H9 (cell line): Measurements from ENCODE around the gene PRTG. TPM values are rescaled to one million over a fixed set of nuclear protein-coding genes. Genes with fewer than 3 reads are reported as not detected.

ENCODE experiments used
- DNase-seq: peaks from one replicate; pipeline ENCODE4 v3.0.0-alpha.2; 2017
- H2AFZ ChIP-seq: one replicate; pipeline ENCODE4 v1.6.1; 2013; ENCODE audit warnings: mild to moderate bottlenecking, low read length, control low read depth, moderate library complexity
- H2AK5ac ChIP-seq: 2 replicates; pipeline ENCODE4 v1.6.1; 2013; ENCODE audit warnings: low read length, control low read depth, mixed read lengths; ENCODE audit not compliant: insufficient read length
- H2BK120ac ChIP-seq: one replicate; pipeline ENCODE4 v1.6.1; 2013; ENCODE audit warnings: low read depth, mild to moderate bottlenecking, low read length, control low read depth, inconsistent platforms; ENCODE audit not compliant: poor library complexity, severe bottlenecking
- H2BK12ac ChIP-seq: 2 replicates; pipeline ENCODE4 v1.6.1; 2013; ENCODE audit warnings: low read length, control low read depth, mixed read lengths, low read depth; ENCODE audit not compliant: insufficient read length
- H2BK15ac ChIP-seq: 2 replicates; pipeline ENCODE4 v1.6.1; 2013; ENCODE audit warnings: low read depth, low read length, control low read depth
- H2BK20ac ChIP-seq: one replicate; pipeline ENCODE4 v1.6.1; 2013; ENCODE audit warnings: low read depth, mild to moderate bottlenecking, low read length, control low read depth, inconsistent platforms; ENCODE audit not compliant: poor library complexity, severe bottlenecking
- H2BK5ac ChIP-seq: 2 replicates; pipeline ENCODE4 v1.6.1; 2013; ENCODE audit warnings: low read length, control low read depth, mixed read lengths; ENCODE audit not compliant: insufficient read length
- H3K14ac ChIP-seq: 2 replicates; pipeline ENCODE4 v1.6.1; 2013; ENCODE audit warnings: low read length, control low read depth; ENCODE audit not compliant: insufficient read depth
- H3K18ac ChIP-seq: 2 replicates; pipeline ENCODE4 v1.6.1; 2013; ENCODE audit warnings: low read depth, mild to moderate bottlenecking, mixed read lengths, low read length, control low read depth; ENCODE audit not compliant: insufficient read length
- H3K23ac ChIP-seq: 2 replicates; pipeline ENCODE4 v1.6.1; 2013; ENCODE audit warnings: low read length, control low read depth, mixed read lengths, low read depth; ENCODE audit not compliant: insufficient read length
- H3K23me2 ChIP-seq: 2 replicates; pipeline ENCODE4 v1.6.1; 2013; ENCODE audit warnings: low read depth, mild to moderate bottlenecking, mixed read lengths, low read length, control low read depth; ENCODE audit not compliant: insufficient read length, poor library complexity, severe bottlenecking
- H3K27ac ChIP-seq: 2 replicates; pipeline ENCODE4 v1.5.1; 2013; ENCODE audit warnings: low read length, control low read depth, mixed read lengths, low read depth; ENCODE audit not compliant: insufficient read length
- H3K27me3 ChIP-seq: 2 replicates; pipeline ENCODE4 v1.6.1; 2013; ENCODE audit warnings: low read length, control low read depth, inconsistent platforms; ENCODE audit not compliant: insufficient read depth
- H3K4ac ChIP-seq: 2 replicates; pipeline ENCODE4 v1.6.1; 2013; ENCODE audit warnings: low read depth, mild to moderate bottlenecking, control low read depth, inconsistent platforms, low read length, moderate library complexity
- H3K4me1 ChIP-seq: 2 replicates; pipeline ENCODE4 v1.6.1; 2013; ENCODE audit warnings: low read length, control low read depth, inconsistent platforms; ENCODE audit not compliant: insufficient read depth
- H3K4me2 ChIP-seq: 2 replicates; pipeline ENCODE4 v1.6.1; 2013; ENCODE audit warnings: low read length, control low read depth, mixed read lengths; ENCODE audit not compliant: insufficient read length, insufficient read depth
- H3K56ac ChIP-seq: 2 replicates; pipeline ENCODE4 v1.6.1; 2013; ENCODE audit warnings: low read depth, mild to moderate bottlenecking, mixed read lengths, low read length, control low read depth; ENCODE audit not compliant: insufficient read length
- H3K79me1 ChIP-seq: 2 replicates; pipeline ENCODE4 v1.6.1; 2013; ENCODE audit warnings: low read depth, mild to moderate bottlenecking, moderate library complexity, low read length, control low read depth, inconsistent platforms; ENCODE audit not compliant: insufficient read depth, poor library complexity, severe bottlenecking
- H3K79me2 ChIP-seq: 2 replicates; pipeline ENCODE4 v1.6.1; 2013; ENCODE audit warnings: low read length, control low read depth, inconsistent platforms; ENCODE audit not compliant: insufficient read depth
- H3K9ac ChIP-seq: 2 replicates; pipeline ENCODE4 v1.6.1; 2013; ENCODE audit warnings: low read length, control low read depth, mixed read lengths; ENCODE audit not compliant: insufficient read length; ENCODE audit errors: extremely low read depth
- H3K9me3 ChIP-seq: one replicate; pipeline ENCODE4 v1.6.1; 2013; ENCODE audit warnings: low read depth, low read length, inconsistent platforms; ENCODE audit not compliant: control insufficient read depth
- H3T11ph ChIP-seq: one replicate; pipeline ENCODE4 v1.6.1; 2013; ENCODE audit warnings: mild to moderate bottlenecking, low read length, control low read depth, inconsistent platforms
- H4K20me1 ChIP-seq: one replicate; pipeline ENCODE4 v1.6.1; 2013; ENCODE audit not compliant: control insufficient read depth, insufficient read length, insufficient read depth
- H4K5ac ChIP-seq: 2 replicates; pipeline ENCODE4 v1.6.1; 2013; ENCODE audit warnings: low read depth, mild to moderate bottlenecking, mixed read lengths, low read length, control low read depth; ENCODE audit not compliant: insufficient read length
- H4K8ac ChIP-seq: replicated peaks from 2 replicates; pipeline ENCODE4 v1.6.1; 2013; ENCODE audit warnings: low read length, control low read depth, mixed read lengths, low read depth; ENCODE audit not compliant: insufficient read length
- H4K91ac ChIP-seq: 2 replicates; pipeline ENCODE4 v1.6.1; 2013; ENCODE audit warnings: low read depth, mild to moderate bottlenecking, moderate library complexity, mixed read lengths, low read length, control low read depth; ENCODE audit not compliant: insufficient read length
- H3K27ac Mint-ChIP-seq, 3 experiments: 2 replicates in 2 of 3; 3 replicates in 1 of 3; pipeline ENCODE4 v1.8.0; 2020 to 2021; ENCODE audit warnings: mixed read lengths in 3 of 3, mild to moderate bottlenecking in 1 of 3, moderate library complexity in 1 of 3
- H3K27me3 Mint-ChIP-seq: 2 replicates; pipeline ENCODE4 v1.8.0; 2021; ENCODE audit warnings: low read depth, mild to moderate bottlenecking, moderate library complexity, mixed read lengths
- H3K36me3 Mint-ChIP-seq, 3 experiments: 2 replicates in 2 of 3; 3 replicates in 1 of 3; pipeline ENCODE4 v1.8.0; 2020 to 2021; ENCODE audit warnings: low read depth in 3 of 3, mixed read lengths in 3 of 3; ENCODE audit not compliant: insufficient read depth in 1 of 3
- H3K4me1 Mint-ChIP-seq, 2 experiments: 2 replicates each; pipeline ENCODE4 v1.8.0; 2020; ENCODE audit warnings: mixed read lengths in 2 of 2
- H3K4me3 Mint-ChIP-seq, 2 experiments: 2 replicates in 1 of 2; 3 replicates in 1 of 2; pipeline ENCODE4 v1.8.0; 2020 to 2021; ENCODE audit warnings: mild to moderate bottlenecking in 2 of 2, mixed read lengths in 2 of 2, moderate library complexity in 1 of 2
- H3K9me3 Mint-ChIP-seq, 2 experiments: 2 replicates in 1 of 2; 3 replicates in 1 of 2; pipeline ENCODE4 v1.8.0; 2020; ENCODE audit warnings: mild to moderate bottlenecking in 2 of 2, mixed read lengths in 2 of 2, moderate library complexity in 1 of 2
- WGBS: extraction: QIAGEN DNeasy Blood & Tissue Kit; methylation state at CpG from one replicate; pipeline ENCODE4 v1.1.7; 2013; ENCODE audit warnings: missing lambda C conversion rate, low lambda C conversion rate, mixed read lengths; ENCODE audit not compliant: insufficient read length; ENCODE audit errors: extremely low coverage; 5-methylcytosine and 5-hydroxymethylcytosine counted together
- total RNA-seq: library from RNA; stranded (reverse); gene quantifications from 2 replicates; pipeline ENCODE4 v1.2.1, GENCODE V29; 2021
- TF ChIP-seq, protein P1 (sequence below): fragments of 200-600 bp; sonication (generic); conservative IDR thresholded peaks from 3 replicates; pipeline ENCODE4 v1.8.0; 2021; ENCODE audit warnings: antibody characterized with exemption, mild to moderate bottlenecking

Gene PRTG
- total RNA-seq, 1 experiment from 2014 or later: 5.7 TPM

- no CpG with 5 or more reads among the region's 4 CpGs for WGBS
- H3K4me1 ChIP-seq: 0 out of 2 replicates have a peak, but pooled peaks cover 4% of the 10 kb centered on the region
- DNase-seq: no peak
- H3K23ac ChIP-seq: no peak overlapping the region
- no peak overlapping the region for H2BK5ac ChIP-seq
- H3K9me3 ChIP-seq: no peaks in the 10 kb centered on the region
- no peak overlapping the region for H2BK15ac ChIP-seq
- peaks cover 6 to 15% of the 10 kb centered on the region in 2 experiments for H3K4me1 Mint-ChIP-seq
- no peak overlapping the region for H3K27ac Mint-ChIP-seq
- no peak overlapping the region for H3K18ac ChIP-seq
- no peaks in the 10 kb centered on the region for H3K9me3 Mint-ChIP-seq
- H3T11ph ChIP-seq: no peak overlapping the region
- H2AK5ac ChIP-seq: no peak overlapping the region
- H2BK120ac ChIP-seq: no peak overlapping the region
- H3K4me3 Mint-ChIP-seq: no peak overlapping the region
- TF ChIP-seq, protein P1, sequence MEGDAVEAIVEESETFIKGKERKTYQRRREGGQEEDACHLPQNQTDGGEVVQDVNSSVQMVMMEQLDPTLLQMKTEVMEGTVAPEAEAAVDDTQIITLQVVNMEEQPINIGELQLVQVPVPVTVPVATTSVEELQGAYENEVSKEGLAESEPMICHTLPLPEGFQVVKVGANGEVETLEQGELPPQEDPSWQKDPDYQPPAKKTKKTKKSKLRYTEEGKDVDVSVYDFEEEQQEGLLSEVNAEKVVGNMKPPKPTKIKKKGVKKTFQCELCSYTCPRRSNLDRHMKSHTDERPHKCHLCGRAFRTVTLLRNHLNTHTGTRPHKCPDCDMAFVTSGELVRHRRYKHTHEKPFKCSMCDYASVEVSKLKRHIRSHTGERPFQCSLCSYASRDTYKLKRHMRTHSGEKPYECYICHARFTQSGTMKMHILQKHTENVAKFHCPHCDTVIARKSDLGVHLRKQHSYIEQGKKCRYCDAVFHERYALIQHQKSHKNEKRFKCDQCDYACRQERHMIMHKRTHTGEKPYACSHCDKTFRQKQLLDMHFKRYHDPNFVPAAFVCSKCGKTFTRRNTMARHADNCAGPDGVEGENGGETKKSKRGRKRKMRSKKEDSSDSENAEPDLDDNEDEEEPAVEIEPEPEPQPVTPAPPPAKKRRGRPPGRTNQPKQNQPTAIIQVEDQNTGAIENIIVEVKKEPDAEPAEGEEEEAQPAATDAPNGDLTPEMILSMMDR: no peak
- peaks cover 2% of the 10 kb centered on the region for H3K27me3 Mint-ChIP-seq
- no peaks in the 10 kb centered on the region for H4K20me1 ChIP-seq
- H4K5ac ChIP-seq: no peak overlapping the region
- no peak overlapping the region for H3K4ac ChIP-seq
- no peak overlapping the region for H2BK12ac ChIP-seq
- no peak overlapping the region for H3K27ac ChIP-seq
- no peaks in the 10 kb centered on the region for H3K79me1 ChIP-seq
- H3K36me3 Mint-ChIP-seq: 0 out of 7 replicates have a peak, but pooled peaks cover 0 to 4% (median 0%) of the 10 kb centered on the region in 3 experiments
- no peak overlapping the region for H3K56ac ChIP-seq
- H4K91ac ChIP-seq: no peak overlapping the region
- no peak overlapping the region for H3K14ac ChIP-seq
- no peak overlapping the region for H3K9ac ChIP-seq
- no peak overlapping the region for H4K8ac ChIP-seq
- no peaks in the 10 kb centered on the region for H3K79me2 ChIP-seq
- H3K23me2 ChIP-seq: no peaks in the 10 kb centered on the region
- H3K4me2 ChIP-seq: no peak overlapping the region
- no peaks in the 10 kb centered on the region for H3K27me3 ChIP-seq
- no peak overlapping the region for H2AFZ ChIP-seq
- H2BK20ac ChIP-seq: no peak overlapping the region
These were observed 27.3 kb upstream of the PRTG start for GRCh38 chr15:55770261-55770660.
